T-helper 2 cell treated with Interferon-gamma antibody and Interleukin-4, amounts not matched to agents 5 μg/mL and 100 μg/mL, for 36 hours (primary cell): ENCODE data around the gene KRT83.
"Not testable (repeated sequence)": the region's sequence is repeated elsewhere in the genome, so short reads cannot be mapped to it uniquely, and the experiment has no call there.

Experiments
- DNase-seq: peaks from one replicate; pipeline ENCODE4 v3.0.0; 2021; ENCODE audit warnings: low spot score
- H3K27ac Mint-ChIP-seq: one replicate; pipeline ENCODE4 v1.8.0; 2021; ENCODE audit warnings: mild to moderate bottlenecking, mixed read lengths
- H3K27me3 Mint-ChIP-seq: one replicate; pipeline ENCODE4 v1.8.0; 2021; ENCODE audit warnings: low read depth, mixed read lengths
- H3K36me3 Mint-ChIP-seq: one replicate; pipeline ENCODE4 v1.8.0; 2021; ENCODE audit warnings: low read depth, mixed read lengths
- H3K4me1 Mint-ChIP-seq: one replicate; pipeline ENCODE4 v1.8.0; 2021; ENCODE audit warnings: low read depth, mixed read lengths
- H3K4me3 Mint-ChIP-seq: one replicate; pipeline ENCODE4 v1.8.0; 2022; ENCODE audit warnings: mild to moderate bottlenecking, moderate library complexity, mixed read lengths
- H3K9me3 Mint-ChIP-seq: one replicate; pipeline ENCODE4 v1.8.0; 2021; ENCODE audit warnings: mixed read lengths

The KRT83 gene

DNA sequence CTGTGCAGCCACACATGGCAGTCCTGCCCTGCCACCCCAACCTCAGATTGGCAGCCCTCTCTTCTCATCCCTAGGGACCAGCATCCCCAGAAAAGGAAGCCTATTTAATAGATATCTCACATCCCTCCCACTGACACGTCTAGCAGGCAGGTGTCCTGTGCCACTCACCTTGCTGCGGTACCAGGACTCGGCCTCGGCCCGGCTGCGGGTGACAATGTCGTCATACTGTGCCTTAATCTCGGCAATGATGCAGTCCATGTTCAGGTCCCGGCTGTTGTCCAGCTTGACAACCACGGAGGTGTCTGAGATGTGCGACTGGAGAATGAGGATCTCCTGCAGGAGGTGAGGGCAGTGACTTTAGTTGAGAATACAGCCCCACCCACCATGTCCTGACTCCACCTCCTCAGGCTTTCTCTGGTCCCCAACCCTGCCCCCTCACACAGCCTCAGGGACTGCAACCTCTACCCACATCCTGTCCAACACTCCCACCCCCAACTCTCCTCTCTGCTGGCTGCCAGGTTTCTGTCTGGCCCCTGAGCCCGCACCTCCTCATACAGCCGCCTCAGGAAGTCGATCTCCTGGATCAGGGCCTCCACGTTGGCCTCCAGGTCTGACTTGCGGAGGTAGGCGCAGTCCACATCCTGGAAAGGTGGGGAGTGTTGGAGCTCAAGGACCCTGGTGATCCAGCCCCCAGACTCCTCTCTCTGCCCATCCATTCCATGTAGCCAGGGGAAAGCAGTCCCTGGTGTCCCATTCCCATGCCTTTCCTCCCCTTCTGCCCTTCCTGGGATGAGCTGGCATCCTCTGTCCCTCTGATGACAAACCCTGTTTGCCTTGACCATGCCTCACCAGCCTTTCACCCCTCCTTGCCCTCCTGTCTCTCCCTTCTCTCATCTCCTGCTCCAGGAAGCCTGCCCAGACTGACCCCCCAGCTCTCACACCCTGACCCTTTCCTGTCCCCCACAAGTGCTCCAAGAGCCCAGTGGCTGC lies 33.1 kb downstream of the KRT83 start:
- DNase-seq, H3K9me3 Mint-ChIP-seq, H3K36me3 Mint-ChIP-seq, H3K4me3 Mint-ChIP-seq, H3K27ac Mint-ChIP-seq, H3K27me3 Mint-ChIP-seq: not testable (repeated sequence)
- H3K4me1 Mint-ChIP-seq: peaks cover 13% of the 10 kb centered on the region

DNA sequence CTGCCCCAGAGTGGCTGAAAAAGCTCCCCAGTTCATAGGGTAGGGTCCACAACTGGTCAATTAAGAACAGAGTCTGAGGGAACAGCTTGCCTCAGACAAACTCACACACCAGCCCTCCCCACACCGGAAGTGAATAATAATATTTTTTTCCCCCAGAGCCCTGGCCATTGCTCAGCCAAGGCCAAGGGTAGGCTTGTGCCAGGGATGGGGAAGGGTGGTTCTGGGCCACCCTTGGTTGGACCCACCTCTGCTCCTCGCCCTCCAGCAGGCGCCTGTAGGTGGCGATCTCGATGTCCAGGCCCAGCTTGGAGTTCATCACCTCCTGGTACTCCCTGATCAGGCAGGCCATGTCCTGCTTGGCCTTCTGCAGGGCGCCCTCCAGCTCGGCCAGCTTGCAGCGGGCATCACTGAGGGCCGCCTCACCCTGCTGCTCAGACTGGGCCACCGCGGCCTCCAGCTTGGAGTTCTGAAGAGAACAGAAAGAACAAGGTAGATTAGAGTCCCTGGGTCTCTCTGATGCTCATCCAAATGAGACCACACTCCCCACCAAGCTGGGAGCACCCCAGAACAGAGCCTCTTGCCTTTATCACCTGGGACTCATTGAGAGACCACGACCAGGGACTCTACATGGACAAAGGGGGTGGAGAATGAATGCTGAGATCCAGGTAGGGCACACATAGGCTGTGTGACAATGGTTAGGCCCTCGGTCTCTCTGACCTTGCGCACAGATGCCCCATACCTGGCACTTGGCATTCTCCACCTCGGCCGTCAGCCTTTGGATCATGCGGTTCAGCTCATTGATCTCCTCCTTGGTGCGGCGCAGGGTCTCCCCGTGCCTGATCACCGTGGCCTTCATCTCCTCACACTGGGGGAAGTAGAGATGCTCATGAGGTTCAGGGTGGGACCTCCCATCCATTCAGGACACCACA lies 34.1 kb downstream of the KRT83 start:
- not testable (repeated sequence) for H3K9me3 Mint-ChIP-seq, H3K27ac Mint-ChIP-seq, H3K36me3 Mint-ChIP-seq, H3K27me3 Mint-ChIP-seq, H3K4me3 Mint-ChIP-seq, DNase-seq
- peaks cover 13% of the 10 kb centered on the region for H3K4me1 Mint-ChIP-seq

DNA sequence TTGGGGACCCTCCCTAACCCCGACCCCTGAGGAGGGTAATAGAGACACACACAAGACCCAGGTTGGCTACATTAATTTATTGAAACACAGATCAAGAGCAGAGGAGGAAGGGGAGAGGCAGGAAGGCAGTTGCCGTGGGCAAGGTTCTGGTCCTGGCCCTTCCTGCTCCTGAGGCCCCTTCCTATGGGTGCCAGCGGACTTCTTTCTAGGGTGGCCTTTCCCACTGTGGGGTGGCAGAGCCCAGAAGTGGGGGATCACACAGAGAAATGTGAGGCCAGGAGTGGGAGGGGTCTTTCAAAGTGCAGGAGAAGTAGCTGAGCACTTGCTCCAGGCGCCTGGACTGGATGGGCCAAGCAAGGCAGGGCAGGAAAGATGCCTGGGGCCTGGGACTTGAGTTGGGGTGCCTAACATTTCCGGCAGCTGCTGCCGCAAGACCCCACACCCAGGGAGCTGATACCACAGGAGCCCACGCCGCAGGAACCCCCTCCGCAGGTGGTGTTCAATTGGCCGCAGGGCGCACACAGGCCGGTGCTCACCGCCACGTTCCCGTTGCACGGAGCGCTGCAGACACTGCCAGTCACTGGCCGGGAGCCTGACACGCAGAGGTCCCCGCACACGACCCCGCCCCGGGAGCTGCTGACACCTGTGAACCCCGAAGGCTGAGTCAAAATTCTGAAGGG lies 35.2 kb downstream of the KRT83 start:
- Mint-ChIP-seq H3K9me3 (no peaks in the 10 kb centered on the region), H3K27me3 (no peaks in the 10 kb centered on the region), H3K27ac (no peak overlapping the region), H3K36me3 (no peaks in the 10 kb centered on the region), H3K4me3 (no peak overlapping the region), H3K4me1 (peaks cover 13% of the 10 kb centered on the region)
- no peak for DNase-seq

DNA sequence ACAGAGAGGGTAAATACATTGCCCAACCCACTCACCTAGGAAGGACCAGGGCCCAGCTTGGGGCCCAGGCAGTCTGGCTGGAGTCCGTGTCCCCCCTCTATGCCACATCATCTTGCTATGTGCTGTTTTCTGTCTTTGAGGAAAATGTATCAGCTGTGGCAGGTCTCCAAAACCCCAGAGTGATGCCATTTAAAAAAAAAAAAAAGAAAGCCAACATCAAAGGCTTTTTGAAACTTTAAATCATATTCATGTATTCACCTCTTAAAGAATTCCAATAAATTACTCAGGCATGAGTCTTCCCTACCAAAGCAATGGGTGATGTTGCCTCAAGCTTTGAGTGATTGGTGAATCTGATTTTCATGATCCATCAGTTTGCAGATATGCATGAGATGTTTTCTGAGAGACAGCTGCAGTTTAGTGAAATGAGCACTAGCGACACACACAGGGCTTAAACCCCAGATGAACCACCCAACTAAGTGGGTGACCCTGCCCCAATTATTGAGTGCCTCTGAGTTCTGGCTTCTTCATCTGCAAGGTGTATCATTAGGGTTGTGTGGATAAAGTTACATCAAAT lies 35.9 kb downstream of the KRT83 start:
- Mint-ChIP-seq H3K36me3 (no peaks in the 10 kb centered on the region), H3K27ac (no peak overlapping the region), H3K4me1 (peaks cover 13% of the 10 kb centered on the region), H3K27me3 (no peaks in the 10 kb centered on the region), H3K4me3 (no peak overlapping the region), H3K9me3 (no peaks in the 10 kb centered on the region)
- DNase-seq: no peak

DNA sequence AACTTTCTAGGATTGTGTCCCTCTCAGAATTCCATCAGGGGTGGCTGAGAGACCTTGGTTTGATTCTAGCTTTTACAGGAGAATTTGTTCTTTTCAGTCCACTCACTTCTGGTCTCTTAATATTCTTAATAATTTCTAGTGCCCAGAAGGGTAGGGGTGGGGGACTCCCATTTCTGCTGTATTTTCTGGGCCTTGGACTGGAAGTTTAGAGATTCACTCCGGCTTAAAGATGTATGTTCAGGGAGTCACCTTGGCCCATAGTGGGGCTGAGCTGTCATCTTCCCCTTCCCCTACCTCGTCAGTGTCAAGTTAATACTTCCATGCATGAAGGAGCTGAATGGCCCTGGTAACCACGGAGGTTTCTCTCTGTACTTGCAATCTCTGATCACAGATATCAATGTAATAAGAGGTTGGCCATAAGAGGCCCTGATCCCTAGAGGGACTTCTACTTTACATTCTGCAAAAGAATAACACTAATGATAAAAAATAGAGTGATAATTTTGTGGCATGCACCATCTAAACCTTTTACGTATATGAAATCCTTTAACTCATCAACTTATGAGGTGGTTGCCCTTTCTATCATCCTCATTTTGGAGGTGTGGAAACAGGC lies 36.5 kb downstream of the KRT83 start:
- Mint-ChIP-seq H3K4me3 (no peak overlapping the region), H3K27ac (no peak overlapping the region), H3K36me3 (no peaks in the 10 kb centered on the region), H3K27me3 (peaks cover 5% of the 10 kb centered on the region), H3K9me3 (no peaks in the 10 kb centered on the region), H3K4me1 (peaks cover 13% of the 10 kb centered on the region)
- no peak for DNase-seq

DNA sequence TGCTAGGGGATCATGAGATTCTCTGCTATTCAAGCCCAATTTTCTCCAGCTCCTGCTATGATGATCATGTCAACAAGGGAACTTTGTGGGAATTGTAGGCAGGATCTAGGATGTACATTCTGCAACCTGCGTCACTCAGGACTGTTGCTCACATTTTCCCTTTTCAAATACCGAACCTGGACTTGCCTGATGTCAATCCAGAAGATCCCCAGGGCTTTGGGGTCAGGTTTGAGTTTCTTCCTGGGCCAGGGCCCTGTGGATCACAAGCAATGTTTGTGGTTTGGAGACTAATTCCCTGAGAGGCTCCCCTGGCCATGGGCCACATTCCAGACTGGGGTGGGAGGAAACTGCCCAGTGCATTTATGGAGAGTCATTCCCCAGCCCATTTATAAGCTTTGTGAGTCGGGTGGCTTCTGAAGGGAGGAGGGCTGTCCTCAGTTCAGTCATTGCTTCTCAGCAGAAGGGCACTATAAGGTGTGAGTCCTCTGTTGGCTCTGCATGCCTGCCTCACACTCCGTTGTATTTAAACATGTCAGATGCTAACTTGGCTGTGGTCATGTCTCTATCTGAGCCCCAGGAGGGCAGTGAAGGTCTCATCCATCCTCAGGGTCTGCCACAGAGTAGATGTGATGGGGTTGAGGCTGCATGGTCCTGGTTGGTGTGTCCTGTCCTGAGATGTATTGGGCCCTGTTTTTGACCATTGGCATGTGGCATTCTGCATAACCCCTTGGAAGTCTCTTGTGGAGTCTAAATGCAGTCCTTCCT lies 40.2 kb downstream of the KRT83 start:
- DNase-seq: no peak
- Mint-ChIP-seq H3K4me3 (no peak overlapping the region), H3K36me3 (no peaks in the 10 kb centered on the region), H3K27me3 (peaks cover 23% of the 10 kb centered on the region), H3K4me1 (peaks cover 2% of the 10 kb centered on the region), H3K27ac (no peak overlapping the region), H3K9me3 (no peaks in the 10 kb centered on the region)

DNA sequence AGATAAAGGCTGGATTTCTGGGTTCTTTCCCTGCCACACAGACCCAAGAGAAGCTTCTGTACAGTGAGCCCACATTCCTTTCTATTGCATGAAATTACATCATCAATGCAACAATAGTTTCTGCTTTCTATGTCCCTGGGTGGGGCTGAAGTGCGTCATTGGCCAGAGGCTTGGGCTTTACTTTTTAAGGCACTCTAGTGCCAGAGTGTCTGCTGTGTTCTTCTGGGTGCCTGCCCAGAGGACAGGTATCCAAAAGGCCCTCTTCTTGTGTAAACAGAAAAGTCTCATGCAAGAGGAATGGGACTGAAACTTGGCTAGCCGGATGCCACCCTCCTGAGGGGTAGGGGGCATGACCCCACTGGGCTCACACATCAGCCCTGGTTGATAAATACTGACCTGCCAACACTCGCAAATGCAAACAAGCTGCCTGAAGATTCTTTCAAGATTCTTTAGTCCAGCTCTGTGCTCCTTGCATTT lies 40.8 kb downstream of the KRT83 start:
- no peaks in the 10 kb centered on the region for H3K9me3 Mint-ChIP-seq
- no peak overlapping the region for H3K27ac Mint-ChIP-seq
- no peaks in the 10 kb centered on the region for H3K36me3 Mint-ChIP-seq
- no peak for DNase-seq
- H3K4me1 Mint-ChIP-seq: peaks cover 2% of the 10 kb centered on the region
- no peak overlapping the region for H3K4me3 Mint-ChIP-seq
- peaks cover 29% of the 10 kb centered on the region for H3K27me3 Mint-ChIP-seq

DNA sequence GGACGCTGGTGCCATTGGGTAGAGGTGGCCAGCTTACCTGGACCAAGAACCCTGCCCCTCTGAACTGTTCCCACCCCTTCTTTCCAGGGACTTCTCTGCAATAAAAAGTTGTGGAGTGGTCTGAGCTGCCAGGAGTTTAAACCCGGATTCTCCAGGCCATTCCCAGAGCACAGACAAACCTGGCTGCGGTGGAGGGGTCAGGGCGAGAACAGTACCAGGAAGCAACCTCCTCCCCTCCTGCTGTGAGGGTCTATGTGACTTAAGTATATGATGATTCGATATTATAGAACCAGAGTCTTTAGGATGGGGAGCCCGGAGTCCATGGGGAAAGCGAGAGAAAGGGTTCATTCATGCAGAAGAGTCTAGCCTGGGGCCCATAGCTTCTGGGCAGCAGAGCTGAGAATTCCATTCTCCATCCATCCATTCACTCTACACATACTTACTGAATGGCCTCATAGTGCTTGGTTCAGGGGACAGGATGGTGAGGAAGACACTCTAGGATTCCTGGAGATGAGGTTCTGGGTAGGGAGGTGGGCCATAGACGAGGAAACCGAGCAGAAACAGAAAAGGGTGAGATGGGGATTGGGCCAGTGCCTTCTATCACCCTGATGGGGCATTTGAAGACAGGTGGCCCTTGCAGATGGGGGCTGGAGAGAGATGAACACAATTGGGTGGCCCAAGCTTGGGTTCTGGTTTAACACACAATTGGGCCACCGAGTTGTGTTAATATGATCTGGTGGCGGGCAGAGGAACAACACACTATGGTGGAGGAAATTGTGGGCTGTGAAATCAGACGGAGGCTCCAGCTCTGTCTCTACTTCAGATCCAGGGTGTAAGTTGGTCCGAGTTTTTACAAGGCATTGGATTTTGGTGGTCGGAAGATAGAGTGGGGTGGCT lies 41.5 kb downstream of the KRT83 start:
- H3K4me1 Mint-ChIP-seq: peaks cover 2% of the 10 kb centered on the region
- H3K27ac Mint-ChIP-seq: no peak overlapping the region
- peaks cover 32% of the 10 kb centered on the region for H3K27me3 Mint-ChIP-seq
- H3K36me3 Mint-ChIP-seq: no peaks in the 10 kb centered on the region
- no peaks in the 10 kb centered on the region for H3K9me3 Mint-ChIP-seq
- no peak overlapping the region for H3K4me3 Mint-ChIP-seq
- DNase-seq: no peak

DNA sequence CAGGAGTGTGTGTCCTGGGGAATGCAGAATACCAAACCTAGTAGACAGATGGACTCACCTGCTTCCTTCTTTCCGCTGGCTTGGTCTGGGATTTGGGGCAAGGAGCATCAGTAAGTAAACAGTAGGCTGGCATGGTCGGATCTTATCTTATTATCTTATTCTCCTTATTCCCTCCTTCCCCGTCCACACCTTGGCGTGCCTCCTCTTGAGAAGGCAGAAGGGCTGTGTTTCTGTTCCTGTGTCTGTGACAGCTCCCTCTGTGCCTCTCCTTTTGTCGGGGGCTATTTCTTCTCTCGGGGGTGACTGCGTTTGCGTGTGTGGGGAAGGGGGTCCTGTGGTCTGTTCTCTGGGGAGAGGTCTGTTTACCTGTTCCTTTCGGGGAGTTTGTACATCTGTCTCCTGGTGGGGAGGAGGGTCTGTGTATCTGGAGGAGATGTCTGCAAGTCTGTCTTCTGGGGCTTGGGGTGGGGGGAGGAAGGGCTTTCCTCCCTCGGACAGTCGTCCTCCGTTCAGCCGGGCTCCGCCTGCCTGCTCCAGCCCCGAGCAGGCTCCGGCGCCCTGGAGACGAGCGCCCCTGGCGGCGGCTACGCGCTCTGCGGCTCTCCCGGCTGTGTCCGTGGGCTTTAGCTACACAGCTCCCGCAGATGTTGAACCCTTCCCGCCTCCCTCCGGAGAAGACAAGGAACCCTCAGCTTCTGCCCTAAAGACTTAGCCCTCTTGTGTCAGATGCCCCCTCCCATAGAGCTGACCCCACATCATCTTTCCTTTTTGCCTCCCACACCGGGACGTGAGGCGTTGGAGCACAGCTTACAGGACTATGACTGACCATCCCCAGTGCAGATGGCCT lies 42.4 kb downstream of the KRT83 start:
- peaks cover 40% of the 10 kb centered on the region for H3K27me3 Mint-ChIP-seq
- peak; percentile 62 for DNase-seq
- H3K36me3 Mint-ChIP-seq: no peaks in the 10 kb centered on the region
- peaks cover 2% of the 10 kb centered on the region for H3K4me1 Mint-ChIP-seq
- no peak overlapping the region for H3K27ac Mint-ChIP-seq
- no peak overlapping the region for H3K4me3 Mint-ChIP-seq
- H3K9me3 Mint-ChIP-seq: no peaks in the 10 kb centered on the region

DNA sequence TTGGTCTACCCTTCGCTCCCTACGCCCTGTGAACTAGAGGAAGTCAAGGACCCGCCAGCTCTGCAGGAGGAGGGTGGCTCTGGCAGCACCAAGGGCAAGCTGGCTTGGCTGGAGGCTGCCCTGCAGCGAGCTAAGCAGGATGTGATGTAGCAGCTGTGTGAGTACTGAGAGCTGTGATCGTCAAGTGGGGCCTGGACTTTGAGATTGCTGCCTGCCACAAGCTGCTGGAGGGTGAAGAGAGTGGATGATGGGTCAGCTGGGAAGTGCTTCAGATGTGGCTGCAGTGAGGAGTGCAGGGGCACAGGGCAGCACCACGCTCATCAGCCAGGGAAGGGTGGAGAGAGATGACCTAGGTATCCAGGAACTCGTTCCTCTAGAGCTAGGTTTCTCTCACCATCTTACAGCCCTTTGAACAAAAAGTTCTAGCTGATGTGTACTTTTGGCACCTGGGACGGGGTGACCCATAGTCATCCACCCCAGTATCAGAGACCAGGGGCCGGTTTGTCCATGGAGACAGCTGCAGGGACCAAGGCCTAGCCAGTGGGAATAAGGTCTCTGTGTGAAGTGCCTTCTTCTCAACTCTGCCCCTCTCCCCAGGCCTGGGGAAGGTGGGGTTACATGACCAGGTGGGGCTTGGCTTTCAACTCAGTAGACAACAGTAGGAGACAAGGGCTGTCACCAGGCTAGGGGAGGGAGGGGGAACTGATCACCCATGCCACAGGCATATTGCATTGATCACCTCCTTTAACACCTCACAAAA lies 43.5 kb downstream of the KRT83 start:
- Mint-ChIP-seq H3K27me3 (peaks cover 48% of the 10 kb centered on the region), H3K27ac (no peak overlapping the region), H3K9me3 (no peaks in the 10 kb centered on the region), H3K4me3 (no peak overlapping the region), H3K36me3 (no peaks in the 10 kb centered on the region), H3K4me1 (peaks cover 2% of the 10 kb centered on the region)
- DNase-seq: no peak

DNA sequence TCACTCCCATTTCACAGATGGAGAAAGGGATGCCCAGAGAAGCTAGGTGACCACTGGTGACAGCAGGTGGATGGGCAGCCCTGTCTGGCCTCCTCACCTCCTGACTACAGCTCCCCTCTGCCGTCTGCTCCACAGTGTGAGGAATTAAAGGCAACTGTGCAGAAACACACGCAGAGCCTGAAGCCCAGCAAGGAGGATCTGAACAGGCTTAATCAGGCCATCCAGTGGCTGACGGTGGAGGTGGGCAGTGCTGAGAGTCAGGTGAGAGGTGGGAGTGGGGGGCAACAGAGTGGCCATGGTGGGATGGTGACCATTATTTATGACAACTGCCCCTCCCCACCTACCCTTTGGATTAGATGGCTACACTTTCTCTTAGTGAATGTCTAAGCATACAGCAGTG lies 45.5 kb downstream of the KRT83 start:
- no peaks in the 10 kb centered on the region for H3K36me3 Mint-ChIP-seq
- no peak for DNase-seq
- H3K9me3 Mint-ChIP-seq: no peaks in the 10 kb centered on the region
- no peak overlapping the region for H3K4me3 Mint-ChIP-seq
- no peak overlapping the region for H3K27ac Mint-ChIP-seq
- peaks cover 2% of the 10 kb centered on the region for H3K4me1 Mint-ChIP-seq
- H3K27me3 Mint-ChIP-seq: peaks cover 59% of the 10 kb centered on the region
